ENCODE measurements around the gene LSAMP. TPM values are rescaled to one million over a fixed set of nuclear protein-coding genes. Genes with fewer than 3 reads are reported as not detected.

LSAMP gene
- total RNA-seq, 1 experiment from 2014 or later: not detected

GRCh38 chr3:115928376-115928775, 516.9 kb downstream of the LSAMP start:
- no TSS peak for BruUV-seq (replicated peaks)
- H3K4me1 ChIP-seq: no peaks in the 10 kb centered on the region
- Mint-ChIP-seq H3K9me3 (ENCODE audit: unreplicated experiment) (no peaks in the 10 kb centered on the region), H3K27ac (ENCODE audit: unreplicated experiment) (no peak overlapping the region), H3K27me3 (ENCODE audit: insufficient read depth, unreplicated experiment) (peaks cover 19% of the 10 kb centered on the region), H3K4me1 (ENCODE audit: low read depth, unreplicated experiment) (no peaks in the 10 kb centered on the region), H3K36me3 (ENCODE audit: insufficient read depth, unreplicated experiment) (no peaks in the 10 kb centered on the region), H3K4me3 (ENCODE audit: unreplicated experiment) (no peak overlapping the region)
- H3K36me3 ChIP-seq (ENCODE audit: control insufficient read depth, insufficient read depth, low read length): no peaks in the 10 kb centered on the region
- no peak overlapping the region for H3K4me3 ChIP-seq (ENCODE audit: low read depth, low read length)
- no peak for DNase-seq
- ChIA-PET CTCF (no interaction called here), POLR2A (no interaction called here)
- TF ChIP-seq, protein P1, sequence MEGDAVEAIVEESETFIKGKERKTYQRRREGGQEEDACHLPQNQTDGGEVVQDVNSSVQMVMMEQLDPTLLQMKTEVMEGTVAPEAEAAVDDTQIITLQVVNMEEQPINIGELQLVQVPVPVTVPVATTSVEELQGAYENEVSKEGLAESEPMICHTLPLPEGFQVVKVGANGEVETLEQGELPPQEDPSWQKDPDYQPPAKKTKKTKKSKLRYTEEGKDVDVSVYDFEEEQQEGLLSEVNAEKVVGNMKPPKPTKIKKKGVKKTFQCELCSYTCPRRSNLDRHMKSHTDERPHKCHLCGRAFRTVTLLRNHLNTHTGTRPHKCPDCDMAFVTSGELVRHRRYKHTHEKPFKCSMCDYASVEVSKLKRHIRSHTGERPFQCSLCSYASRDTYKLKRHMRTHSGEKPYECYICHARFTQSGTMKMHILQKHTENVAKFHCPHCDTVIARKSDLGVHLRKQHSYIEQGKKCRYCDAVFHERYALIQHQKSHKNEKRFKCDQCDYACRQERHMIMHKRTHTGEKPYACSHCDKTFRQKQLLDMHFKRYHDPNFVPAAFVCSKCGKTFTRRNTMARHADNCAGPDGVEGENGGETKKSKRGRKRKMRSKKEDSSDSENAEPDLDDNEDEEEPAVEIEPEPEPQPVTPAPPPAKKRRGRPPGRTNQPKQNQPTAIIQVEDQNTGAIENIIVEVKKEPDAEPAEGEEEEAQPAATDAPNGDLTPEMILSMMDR (IDR thresholded peaks at IDR 0.05; ENCODE audit: insufficient read depth in 1 of 2, low read depth in 1 of 2, low read length in 1 of 2, severe bottlenecking in 1 of 2, unreplicated experiment in 1 of 2): no peak
- H3K27me3 ChIP-seq (replicated peaks; ENCODE audit: control insufficient read depth, insufficient read depth, low read length): no peaks in the 10 kb centered on the region
- no peaks in the 10 kb centered on the region for H3K9me3 ChIP-seq
- intact Hi-C loops (cut with micrococcal nuclease; ENCODE audit: unreplicated experiment): no loop called here

DNA sequence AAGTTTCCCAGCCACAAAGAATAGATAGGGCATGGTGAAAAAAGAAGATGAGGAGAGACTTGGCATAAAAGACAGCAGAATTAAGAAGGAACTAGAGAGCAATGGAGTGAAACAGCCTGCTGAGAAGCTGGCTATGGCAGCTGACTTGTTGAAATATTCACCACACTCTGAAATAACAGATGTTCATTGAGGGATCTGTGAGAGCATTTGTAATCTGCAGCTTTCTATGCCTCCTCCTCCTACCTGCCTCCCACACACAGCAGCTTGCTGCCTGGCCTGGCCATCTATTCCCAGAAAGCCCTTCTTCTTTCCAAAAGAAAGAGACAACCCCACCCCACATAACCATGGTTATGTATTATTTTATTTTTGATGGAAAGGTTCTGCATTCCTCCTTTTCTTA, 518.1 kb downstream of the LSAMP start:
- intact Hi-C loops (cut with micrococcal nuclease; ENCODE audit: unreplicated experiment): no loop called here

GRCh38 chr3:115922681-115923347, 522.5 kb downstream of the LSAMP start:
- BruUV-seq (replicated peaks): no TSS peak
- no peaks in the 10 kb centered on the region for H3K36me3 Mint-ChIP-seq (ENCODE audit: insufficient read depth, unreplicated experiment)
- Histone ChIP-seq H3K36me3 (ENCODE audit: control insufficient read depth, insufficient read depth, low read length) (no peaks in the 10 kb centered on the region), H3K4me3 (ENCODE audit: low read depth, low read length) (no peak overlapping the region), H3K4me1 (no peaks in the 10 kb centered on the region), H3K27me3 (replicated peaks; ENCODE audit: control insufficient read depth, insufficient read depth, low read length) (no peaks in the 10 kb centered on the region), H3K9me3 (no peaks in the 10 kb centered on the region; the same call in 1 of the 2 replicates)
- ChIA-PET CTCF (interaction anchor here (0.6 to 1.0 kb wide), 2 partner anchors 91 to 420 kb away, joined by 3 to 4 read pairs; no protein-coding TSS in a partner anchor), POLR2A (no interaction called here)
- H3K4me1 Mint-ChIP-seq (ENCODE audit: low read depth, unreplicated experiment): no peaks in the 10 kb centered on the region
- H3K9me3 Mint-ChIP-seq (ENCODE audit: unreplicated experiment): no peaks in the 10 kb centered on the region
- TF ChIP-seq, protein P1 (IDR thresholded peaks at IDR 0.05; ENCODE audit: insufficient read depth in 1 of 2, low read depth in 1 of 2, low read length in 1 of 2, severe bottlenecking in 1 of 2, unreplicated experiment in 1 of 2): peak; percentile 56 to 70
- intact Hi-C loops (cut with micrococcal nuclease; ENCODE audit: unreplicated experiment): no loop called here
- H3K4me3 Mint-ChIP-seq (ENCODE audit: unreplicated experiment): no peak overlapping the region
- H3K27ac Mint-ChIP-seq (ENCODE audit: unreplicated experiment): no peak overlapping the region
- peaks cover 6% of the 10 kb centered on the region for H3K27me3 Mint-ChIP-seq (ENCODE audit: insufficient read depth, unreplicated experiment)
- DNase-seq: peak in 1 of 2 experiments; percentile 16

More for the DNA sequence above, 518.1 kb downstream of the LSAMP start:
- Mint-ChIP-seq H3K36me3 (ENCODE audit: insufficient read depth, unreplicated experiment) (no peaks in the 10 kb centered on the region), H3K27ac (ENCODE audit: unreplicated experiment) (no peak overlapping the region), H3K4me1 (ENCODE audit: low read depth, unreplicated experiment) (no peaks in the 10 kb centered on the region), H3K27me3 (ENCODE audit: insufficient read depth, unreplicated experiment) (peaks cover 12% of the 10 kb centered on the region), H3K4me3 (ENCODE audit: unreplicated experiment) (no peak overlapping the region), H3K9me3 (ENCODE audit: unreplicated experiment) (no peaks in the 10 kb centered on the region)
- H3K36me3 ChIP-seq (ENCODE audit: control insufficient read depth, insufficient read depth, low read length): no peaks in the 10 kb centered on the region
- POLR2A ChIA-PET: no interaction called here
- no peaks in the 10 kb centered on the region for H3K9me3 ChIP-seq
- CTCF ChIA-PET: no interaction called here
- H3K4me3 ChIP-seq (ENCODE audit: low read depth, low read length): no peak overlapping the region
- no peak for DNase-seq
- TF ChIP-seq, protein P1 (IDR thresholded peaks at IDR 0.05; ENCODE audit: insufficient read depth in 1 of 2, low read depth in 1 of 2, low read length in 1 of 2, severe bottlenecking in 1 of 2, unreplicated experiment in 1 of 2): no peak
- no peaks in the 10 kb centered on the region for H3K4me1 ChIP-seq
- no peaks in the 10 kb centered on the region for H3K27me3 ChIP-seq (replicated peaks; ENCODE audit: control insufficient read depth, insufficient read depth, low read length)
- BruUV-seq (replicated peaks): no TSS peak

Measured in Caco-2 (cell line).